HepG2 (cell line): Measurements from ENCODE around the gene DPY30. TPM values are rescaled to one million over a fixed set of nuclear protein-coding genes. Genes with fewer than 3 reads are reported as not detected.

ENCODE experiments used
- BRD4 ChIP-seq: sonication (generic); formaldehyde crosslinking; IDR thresholded peaks from 2 replicates; pipeline ENCODE4 v1.4.0; 2020; ENCODE audit warnings: missing genetic modification reagents
- MAZ ChIP-seq, 2 experiments: sonication (generic) in 1 of 2; formaldehyde crosslinking in 1 of 2; IDR thresholded peaks; 2 replicates each; pipeline versions ENCODE4 v1.5.0 to v1.6.1; 2012 to 2020; ENCODE audit warnings: low read depth in 2 of 2, mild to moderate bottlenecking in 2 of 2, borderline replicate concordance in 1 of 2, improper control_type of control experiment in 1 of 2, low read length in 1 of 2, missing genetic modification reagents in 1 of 2, moderate library complexity in 1 of 2
- MEF2D ChIP-seq: sonication (generic); formaldehyde crosslinking; IDR thresholded peaks from 2 replicates; pipeline ENCODE4 v1.5.1; 2020; ENCODE audit warnings: mild to moderate bottlenecking, missing genetic modification reagents
- MTF2 ChIP-seq: sonication (generic); formaldehyde crosslinking; IDR thresholded peaks from 2 replicates; pipeline ENCODE4 v1.5.0; 2020; ENCODE audit warnings: missing genetic modification reagents, borderline replicate concordance
- MZF1 ChIP-seq: sonication (generic); formaldehyde crosslinking; IDR thresholded peaks from 2 replicates; pipeline ENCODE4 v1.8.1; 2023; ENCODE audit warnings: mild to moderate bottlenecking, missing genetic modification reagents, borderline replicate concordance
- NCOA5 ChIP-seq: sonication (generic); formaldehyde crosslinking; IDR thresholded peaks from 2 replicates; pipeline ENCODE4 v1.4.0; 2020; ENCODE audit warnings: missing genetic modification reagents
- NR2F6 ChIP-seq, 2 experiments: IDR thresholded peaks; 2 replicates each; pipeline ENCODE4 v1.6.1; 2016; ENCODE audit warnings: antibody characterized with exemption in 1 of 2, mild to moderate bottlenecking in 1 of 2
- POLR2AphosphoS2 ChIP-seq: IDR thresholded peaks from 2 replicates; pipeline ENCODE4 v1.6.1; 2011; ENCODE audit warnings: low read depth, low read length, improper control_type of control experiment
- SIN3B ChIP-seq: fragments of 150-350 bp; IDR thresholded peaks from 2 replicates; pipeline ENCODE4 v1.6.1; 2014; ENCODE audit warnings: low read length
- TSC22D2 ChIP-seq: sonication (generic); formaldehyde crosslinking; IDR thresholded peaks from 2 replicates; pipeline ENCODE4 v1.5.1; 2020; ENCODE audit warnings: missing genetic modification reagents, mild to moderate bottlenecking, borderline replicate concordance
- ZNF510 ChIP-seq: sonication (generic); formaldehyde crosslinking; IDR thresholded peaks from 2 replicates; pipeline ENCODE4 v1.4.0; 2020; ENCODE audit warnings: low read depth, mild to moderate bottlenecking, missing genetic modification reagents
- ZNF563 ChIP-seq: sonication (generic); formaldehyde crosslinking; IDR thresholded peaks from 2 replicates; pipeline ENCODE4 v1.8.0; 2022; ENCODE audit warnings: mild to moderate bottlenecking, moderate library complexity, missing genetic modification reagents
- polyA plus RNA-seq, 8 experiments: library from polyadenylated mRNA; depleted of rRNA in 3 of 8; stranded (reverse) in 7 of 8; unstranded in 1 of 8; fragments of >200 nt; fragmentation: Illumina TruSeq in 4 of 8; extraction: Trizol in 4 of 8; gene quantifications; 2 replicates each; pipeline versions ENCODE4 v1.2.1 to v1.2.3, GENCODE V29; 2011 to 2016; ENCODE audit warnings: low read depth in 4 of 8, missing spikeins in 1 of 8, mixed read lengths in 1 of 8; ENCODE audit not compliant: insufficient read depth in 1 of 8
- total RNA-seq, 5 experiments: library from RNA; depleted of rRNA; stranded (reverse); fragments of >200 nt; fragmentation: Illumina TruSeq; extraction: Trizol; gene quantifications; 2 replicates each; pipeline ENCODE4 v1.2.3, GENCODE V29; 2016; ENCODE audit warnings: low read depth in 1 of 5
- TF ChIP-seq, protein P1 (sequence below): sonication (generic); formaldehyde crosslinking; IDR thresholded peaks from 2 replicates; pipeline ENCODE4 v1.4.0; 2020; ENCODE audit warnings: missing genetic modification reagents
- TF ChIP-seq, protein P2 (sequence below): sonication (generic); formaldehyde crosslinking; IDR thresholded peaks from 2 replicates; pipeline ENCODE4 v1.4.0; 2020; ENCODE audit warnings: missing genetic modification reagents, borderline replicate concordance
- TF ChIP-seq, protein P3 (sequence below): sonication (generic); formaldehyde crosslinking; IDR thresholded peaks from 2 replicates; pipeline ENCODE4 v1.8.1; 2023; ENCODE audit warnings: missing genetic modification reagents, mild to moderate bottlenecking, borderline replicate concordance

DPY30 gene
- total and polyA plus RNA-seq, 2 of the 13 experiments (the other 11 are each of a cell fraction or from before 2014, with no cell fraction given): 98.1 to 118 TPM

DNA sequence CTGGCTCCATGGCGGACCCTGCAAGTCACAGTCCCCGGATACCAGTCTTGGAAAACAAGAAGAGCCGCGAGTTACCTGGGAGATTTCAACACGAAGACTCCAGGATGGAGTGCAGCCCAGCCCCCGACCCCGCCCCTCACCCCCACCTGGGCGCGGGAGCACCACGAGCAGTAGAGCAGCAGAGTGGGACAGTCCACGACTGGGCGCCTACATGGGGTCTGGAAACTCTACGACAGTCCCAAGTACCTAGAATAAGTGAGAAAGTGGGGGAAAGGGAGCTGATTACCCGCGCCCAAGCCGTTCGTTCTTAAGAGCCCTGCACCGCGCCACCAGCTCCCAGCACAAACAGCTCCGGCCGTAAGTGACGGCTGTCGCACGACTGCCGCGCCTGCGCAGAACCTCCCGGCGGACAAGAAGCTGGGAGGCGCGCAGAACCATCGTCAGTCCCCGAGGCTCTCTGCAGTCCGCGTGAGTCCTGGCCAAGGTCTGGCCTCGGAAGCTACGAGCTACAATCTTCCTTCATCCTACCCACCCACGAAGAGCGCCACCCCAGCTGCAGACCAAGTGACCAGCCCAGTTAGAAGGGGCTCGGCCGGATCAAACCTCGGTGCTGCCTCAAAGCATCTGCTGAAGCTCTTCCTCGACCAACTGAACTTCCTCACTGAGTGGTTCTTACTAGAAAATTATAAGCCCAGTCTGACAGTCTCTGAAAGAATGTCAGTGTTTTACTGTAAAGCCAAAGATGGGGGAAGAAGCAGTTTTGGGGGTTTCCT, at the start of gene DPY30 (continued):
- TF ChIP-seq ZNF563 (CRISPR knock-in tag) (peak; percentile 93), ZNF510 (CRISPR knock-in tag) (peak; percentile 87), NR2F6 (IDR thresholded peaks at IDR 0.05) (no peak), NR2F6 (CRISPR knock-in tag; IDR thresholded peaks at IDR 0.05) (peak; percentile 71), MTF2 (CRISPR knock-in tag) (no peak), SIN3B (no peak), MAZ (IDR thresholded peaks at IDR 0.05; ENCODE audit: borderline replicate concordance, low read depth, low read length) (no peak), MAZ (CRISPR knock-in tag; IDR thresholded peaks at IDR 0.05; ENCODE audit: low read depth) (peak; percentile 91), BRD4 (CRISPR knock-in tag) (peak; percentile 77), TSC22D2 (peak; percentile 86; the same call in 1 of the 2 replicates), MZF1 (CRISPR knock-in tag) (peak; percentile 45; the same call in 1 of the 2 replicates), POLR2AphosphoS2 (no peak), MEF2D (peak; percentile 79), NCOA5 (CRISPR knock-in tag) (no peak)
- TF ChIP-seq, protein P1, sequence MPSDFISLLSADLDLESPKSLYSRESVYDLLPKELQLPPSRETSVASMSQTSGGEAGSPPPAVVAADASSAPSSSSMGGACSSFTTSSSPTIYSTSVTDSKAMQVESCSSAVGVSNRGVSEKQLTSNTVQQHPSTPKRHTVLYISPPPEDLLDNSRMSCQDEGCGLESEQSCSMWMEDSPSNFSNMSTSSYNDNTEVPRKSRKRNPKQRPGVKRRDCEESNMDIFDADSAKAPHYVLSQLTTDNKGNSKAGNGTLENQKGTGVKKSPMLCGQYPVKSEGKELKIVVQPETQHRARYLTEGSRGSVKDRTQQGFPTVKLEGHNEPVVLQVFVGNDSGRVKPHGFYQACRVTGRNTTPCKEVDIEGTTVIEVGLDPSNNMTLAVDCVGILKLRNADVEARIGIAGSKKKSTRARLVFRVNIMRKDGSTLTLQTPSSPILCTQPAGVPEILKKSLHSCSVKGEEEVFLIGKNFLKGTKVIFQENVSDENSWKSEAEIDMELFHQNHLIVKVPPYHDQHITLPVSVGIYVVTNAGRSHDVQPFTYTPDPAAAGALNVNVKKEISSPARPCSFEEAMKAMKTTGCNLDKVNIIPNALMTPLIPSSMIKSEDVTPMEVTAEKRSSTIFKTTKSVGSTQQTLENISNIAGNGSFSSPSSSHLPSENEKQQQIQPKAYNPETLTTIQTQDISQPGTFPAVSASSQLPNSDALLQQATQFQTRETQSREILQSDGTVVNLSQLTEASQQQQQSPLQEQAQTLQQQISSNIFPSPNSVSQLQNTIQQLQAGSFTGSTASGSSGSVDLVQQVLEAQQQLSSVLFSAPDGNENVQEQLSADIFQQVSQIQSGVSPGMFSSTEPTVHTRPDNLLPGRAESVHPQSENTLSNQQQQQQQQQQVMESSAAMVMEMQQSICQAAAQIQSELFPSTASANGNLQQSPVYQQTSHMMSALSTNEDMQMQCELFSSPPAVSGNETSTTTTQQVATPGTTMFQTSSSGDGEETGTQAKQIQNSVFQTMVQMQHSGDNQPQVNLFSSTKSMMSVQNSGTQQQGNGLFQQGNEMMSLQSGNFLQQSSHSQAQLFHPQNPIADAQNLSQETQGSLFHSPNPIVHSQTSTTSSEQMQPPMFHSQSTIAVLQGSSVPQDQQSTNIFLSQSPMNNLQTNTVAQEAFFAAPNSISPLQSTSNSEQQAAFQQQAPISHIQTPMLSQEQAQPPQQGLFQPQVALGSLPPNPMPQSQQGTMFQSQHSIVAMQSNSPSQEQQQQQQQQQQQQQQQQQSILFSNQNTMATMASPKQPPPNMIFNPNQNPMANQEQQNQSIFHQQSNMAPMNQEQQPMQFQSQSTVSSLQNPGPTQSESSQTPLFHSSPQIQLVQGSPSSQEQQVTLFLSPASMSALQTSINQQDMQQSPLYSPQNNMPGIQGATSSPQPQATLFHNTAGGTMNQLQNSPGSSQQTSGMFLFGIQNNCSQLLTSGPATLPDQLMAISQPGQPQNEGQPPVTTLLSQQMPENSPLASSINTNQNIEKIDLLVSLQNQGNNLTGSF (CRISPR knock-in tag): peak; percentile 86; the same call in 1 of the 2 replicates
- TF ChIP-seq, protein P2, sequence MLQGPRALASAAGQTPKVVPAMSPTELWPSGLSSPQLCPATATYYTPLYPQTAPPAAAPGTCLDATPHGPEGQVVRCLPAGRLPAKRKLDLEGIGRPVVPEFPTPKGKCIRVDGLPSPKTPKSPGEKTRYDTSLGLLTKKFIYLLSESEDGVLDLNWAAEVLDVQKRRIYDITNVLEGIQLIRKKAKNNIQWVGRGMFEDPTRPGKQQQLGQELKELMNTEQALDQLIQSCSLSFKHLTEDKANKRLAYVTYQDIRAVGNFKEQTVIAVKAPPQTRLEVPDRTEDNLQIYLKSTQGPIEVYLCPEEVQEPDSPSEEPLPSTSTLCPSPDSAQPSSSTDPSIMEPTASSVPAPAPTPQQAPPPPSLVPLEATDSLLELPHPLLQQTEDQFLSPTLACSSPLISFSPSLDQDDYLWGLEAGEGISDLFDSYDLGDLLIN: 0 out of 2 replicates have a peak, but pooled peaks have one; percentile 91
- TF ChIP-seq, protein P3, sequence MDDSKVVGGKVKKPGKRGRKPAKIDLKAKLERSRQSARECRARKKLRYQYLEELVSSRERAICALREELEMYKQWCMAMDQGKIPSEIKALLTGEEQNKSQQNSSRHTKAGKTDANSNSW (CRISPR knock-in tag): peak; percentile 73; the same call in 1 of the 2 replicates
